Measurements from ENCODE around the gene GON4L. TPM values are rescaled to one million over a fixed set of nuclear protein-coding genes. Genes with fewer than 3 reads are reported as not detected.

Gene GON4L
- total and polyA plus RNA-seq, 2 of the 4 experiments (the other 2 are of a cell fraction), result 21.2 to 30.3 TPM

DNA sequence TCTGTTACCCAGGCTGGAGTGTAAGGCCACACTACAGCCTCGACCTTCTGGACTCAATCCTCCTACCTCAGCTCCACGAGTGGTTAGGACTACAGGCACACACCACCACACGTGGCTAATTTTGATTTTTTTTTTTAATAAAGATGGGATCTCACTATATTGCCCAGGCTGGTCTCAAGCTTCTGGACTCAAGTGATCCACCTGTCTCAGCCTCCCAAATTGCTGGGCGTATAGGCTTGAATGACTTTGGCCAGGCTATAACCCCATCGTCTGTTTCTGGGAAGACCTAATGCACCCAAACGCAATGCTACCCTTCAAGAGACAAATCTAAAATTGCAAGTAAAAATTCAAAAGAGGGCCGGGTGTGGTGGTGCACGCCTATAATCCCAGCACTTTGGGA is 116.0 kb downstream of the GON4L start:
- no peak overlapping the region for H3K27ac ChIP-seq (ENCODE audit: insufficient read depth, low read length)
- POLR2A ChIA-PET (ENCODE audit: unreplicated experiment), result no interaction called here
- 100% methylated on average over 3 of the region's 8 CpGs; no CpG with 5 or more reads in 1 of the 2 experiments for WGBS, 2 experiments (ENCODE audit: extremely low coverage in 2 of 2, insufficient read length in 1 of 2)

More for the DNA sequence above, 116.0 kb downstream of the GON4L start:
- in situ Hi-C loops (cut with MboI; ENCODE audit: low sequenced_read_pairs), result no loop called here
- Histone ChIP-seq H3K4me1 (ENCODE audit: control insufficient read depth, insufficient read depth, low read length) (no peaks in the 10 kb centered on the region), H4K20me1 (ENCODE audit: insufficient read depth, low read length) (no peaks in the 10 kb centered on the region), H3K9me3 (ENCODE audit: control insufficient read depth, insufficient read depth, low read length) (no peaks in the 10 kb centered on the region), H2AK5ac (ENCODE audit: low read depth, low read length) (no peak overlapping the region), H2AK9ac (replicated peaks; ENCODE audit: low read depth, low read length, poor library complexity) (no peak overlapping the region), H3K4me3 (ENCODE audit: insufficient read depth, low read depth, low read length) (no peak overlapping the region), H3K23ac (ENCODE audit: low read depth, low read length) (no peak overlapping the region), H3K4ac (ENCODE audit: low read depth, low read length) (no peak overlapping the region), H4K5ac (ENCODE audit: low read depth, low read length) (no peak overlapping the region), H3K9me1 (ENCODE audit: insufficient read depth, low read length) (peaks cover 3% of the 10 kb centered on the region; the same call in 1 of the 2 replicates), H3K79me1 (ENCODE audit: low read depth in 1 of 2, low read length in 2 of 2) (0 out of 4 replicates have a peak, but pooled peaks cover 7 to 8% of the 10 kb centered on the region in 2 experiments), H3K56ac (ENCODE audit: extremely low read depth, insufficient read depth, low read length) (no peak overlapping the region), H2AFZ (replicated peaks; ENCODE audit: low read length, poor library complexity) (no peak overlapping the region), H4K91ac (ENCODE audit: insufficient read depth, low read depth, low read length) (no peak overlapping the region), H3K36me3 (ENCODE audit: control insufficient read depth, insufficient read depth, low read length) (peaks cover 14% of the 10 kb centered on the region), H3K9ac (ENCODE audit: low read depth, low read length) (no peak overlapping the region), H3K27me3 (ENCODE audit: control insufficient read depth, insufficient read depth, low read length) (no peaks in the 10 kb centered on the region), H4K8ac (ENCODE audit: low read depth in 2 of 2, low read length in 2 of 2) (no peak overlapping the region), H2BK20ac (ENCODE audit: low read depth, low read length) (no peak overlapping the region), H2BK120ac (ENCODE audit: low read depth, low read length) (no peak overlapping the region), H3K14ac (replicated peaks; ENCODE audit: low read depth, low read length) (no peak overlapping the region), H2BK15ac (ENCODE audit: low read depth, low read length) (no peak overlapping the region), H2BK5ac (ENCODE audit: low read depth, low read length, poor library complexity, severe bottlenecking) (no peak overlapping the region), H3K4me2 (ENCODE audit: low read depth, low read length) (no peak overlapping the region), H3K18ac (ENCODE audit: low read depth, low read length) (no peak overlapping the region)
- no TSS peak for BruUV-seq (replicated peaks)
- dilution Hi-C loops (cut with HindIII; ENCODE audit: low sequenced_read_pairs, unreplicated experiment), result no loop called here
- DNase-seq, result no peak
- TF ChIP-seq NFE2L2 (IDR thresholded peaks at IDR 0.05; ENCODE audit: low read depth, low read length), result no peak
- TF ChIP-seq RAD21 (IDR thresholded peaks at IDR 0.05; ENCODE audit: low read length), result no peak
- ATAC-seq (ENCODE audit: low read depth), result no peak
- CTCF ChIA-PET, result no interaction called here
- intact Hi-C loops (cut with micrococcal nuclease), result no loop called here

Data from IMR-90 (cell line).